Astrocyte (in vitro differentiated cells and primary cell): ENCODE data around the gene ADGRG7.

Experiments
- CTCF ChIP-seq: IDR thresholded peaks from 2 replicates; pipeline ENCODE4 v1.5.1; 2011; ENCODE audit warnings: low read depth, mild to moderate bottlenecking, inconsistent platforms, low read length, moderate library complexity; ENCODE audit not compliant: insufficient read depth
- EZH2 ChIP-seq: IDR thresholded peaks from 2 replicates; pipeline ENCODE4 v1.6.1; 2012; ENCODE audit warnings: mild to moderate bottlenecking, low read length, inconsistent platforms; ENCODE audit not compliant: insufficient read depth

DNA sequence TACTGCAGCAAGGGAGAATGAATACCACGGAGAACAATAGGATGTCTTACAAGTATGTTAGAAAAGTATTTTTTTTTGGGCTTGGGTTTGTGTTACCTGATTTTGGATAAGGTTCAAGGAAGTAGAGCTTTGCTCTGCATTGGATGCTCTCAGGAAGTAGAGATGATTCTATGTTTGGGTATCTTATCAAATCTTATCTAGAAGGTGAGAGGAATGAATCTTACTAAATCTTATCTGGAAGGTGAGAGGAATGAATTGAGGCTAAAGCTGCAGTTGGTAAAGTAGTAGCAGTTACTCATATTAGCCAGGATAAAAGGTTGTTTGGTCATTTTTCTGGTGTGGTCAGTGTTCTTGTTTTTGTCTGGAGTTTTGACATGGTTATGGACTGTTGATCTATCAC, 117.3 kb downstream of the ADGRG7 start:
- TF ChIP-seq CTCF (no peak), EZH2 (no peak)
